Neural cell (in vitro differentiated cells): Measurements from ENCODE around the gene SPI1. TPM values are rescaled to one million over a fixed set of nuclear protein-coding genes. Genes with fewer than 3 reads are reported as not detected.

Experiments used
- H2AFZ ChIP-seq: fragments of 200-600, 300-800 bp; sonication (generic), shearing (Covaris generic); 2 replicates; pipeline ENCODE4 v1.6.0; 2014; ENCODE audit warnings: low read depth, mild to moderate bottlenecking, antibody characterized with exemption, low read length, moderate library complexity
- H3F3A ChIP-seq: fragments of 200-600 bp; shearing (Covaris generic); 2 replicates; pipeline ENCODE4 v1.6.1; 2016; ENCODE audit warnings: mild to moderate bottlenecking, moderate library complexity, mixed read lengths, antibody characterized with exemption, low read length; ENCODE audit not compliant: insufficient read depth, poor library complexity, severe bottlenecking
- H3K27ac ChIP-seq: fragments of 200-600, 300-800 bp; sonication (generic), shearing (Covaris generic); 2 replicates; pipeline ENCODE4 v1.5.1; 2014; ENCODE audit warnings: mild to moderate bottlenecking, low read length, moderate library complexity
- H3K27me3 ChIP-seq: fragments of 300-800, 200-600 bp; sonication (generic), shearing (Covaris generic); 2 replicates; pipeline ENCODE4 v1.6.0; 2014; ENCODE audit warnings: mild to moderate bottlenecking, low read depth, low read length, moderate library complexity; ENCODE audit not compliant: insufficient read depth
- H3K36me3 ChIP-seq: fragments of 300-800, 200-600 bp; sonication (generic), shearing (Covaris generic); 2 replicates; pipeline ENCODE4 v1.5.1; 2014; ENCODE audit warnings: mild to moderate bottlenecking, antibody characterized with exemption, low read length, moderate library complexity; ENCODE audit not compliant: insufficient read depth
- H3K4me2 ChIP-seq: fragments of 300-800, 200-600 bp; sonication (generic), shearing (Covaris generic); 2 replicates; pipeline ENCODE4 v1.6.0; 2014; ENCODE audit warnings: mild to moderate bottlenecking, low read length
- H3K4me3 ChIP-seq: fragments of 300-800, 200-600 bp; sonication (generic), shearing (Covaris generic); 2 replicates; pipeline ENCODE4 v1.5.1; 2014; ENCODE audit warnings: mild to moderate bottlenecking, low read length, moderate library complexity
- H3K79me2 ChIP-seq: fragments of 200-600 bp; shearing (Covaris generic); replicated peaks from 2 replicates; pipeline ENCODE4 v1.6.0; 2014; ENCODE audit warnings: mild to moderate bottlenecking, low read length, moderate library complexity; ENCODE audit not compliant: insufficient read depth
- H3K9ac ChIP-seq: fragments of 300-800, 200-600 bp; sonication (generic), shearing (Covaris generic); 2 replicates; pipeline ENCODE4 v1.6.1; 2016; ENCODE audit warnings: mild to moderate bottlenecking, low read length, mixed read lengths
- H3K9me2 ChIP-seq: fragments of 200-600 bp; shearing (Covaris generic); 2 replicates; pipeline ENCODE4 v1.6.1; 2016; ENCODE audit warnings: mild to moderate bottlenecking, low read length, mixed read lengths; ENCODE audit not compliant: insufficient read depth
- H3K9me3 ChIP-seq: fragments of 200-600, 300-800 bp; sonication (generic), shearing (Covaris generic); 2 replicates; pipeline ENCODE4 v1.6.1; 2016; ENCODE audit warnings: mild to moderate bottlenecking, mixed run types, low read length, moderate library complexity, mixed read lengths
- H4K20me1 ChIP-seq: fragments of 200-600 bp; shearing (Covaris generic); 2 replicates; pipeline ENCODE4 v1.6.1; 2016; ENCODE audit warnings: mild to moderate bottlenecking, mixed run types; ENCODE audit not compliant: insufficient read depth
- EP300 ChIP-seq: fragments of 450-650 bp; conservative IDR thresholded peaks from 2 replicates; pipeline ENCODE4 v1.6.1; 2014; ENCODE audit warnings: antibody characterized with exemption, mild to moderate bottlenecking, moderate library complexity; ENCODE audit not compliant: poor library complexity, severe bottlenecking
- EZH2 ChIP-seq: fragments of 200-600, 300-800 bp; shearing (Covaris generic), sonication (generic); IDR thresholded peaks from 2 replicates; pipeline ENCODE4 v1.6.1; 2014; ENCODE audit warnings: antibody characterized with exemption, low read length, borderline replicate concordance, mild to moderate bottlenecking; ENCODE audit not compliant: insufficient read depth, poor library complexity, severe bottlenecking
- MXI1 ChIP-seq: fragments of 450-650 bp; conservative IDR thresholded peaks from 2 replicates; pipeline ENCODE4 v1.6.1; 2014; ENCODE audit warnings: antibody characterized with exemption, mild to moderate bottlenecking; ENCODE audit not compliant: poor library complexity, severe bottlenecking
- POLR2AphosphoS5 ChIP-seq: IDR thresholded peaks from 2 replicates; pipeline ENCODE4 v1.6.1; 2012
- RAD21 ChIP-seq: fragments of 450-650 bp; conservative IDR thresholded peaks from 2 replicates; pipeline ENCODE4 v1.6.1; 2014; ENCODE audit warnings: antibody characterized with exemption, mild to moderate bottlenecking, moderate library complexity
- REST ChIP-seq: IDR thresholded peaks from 2 replicates; pipeline ENCODE4 v1.6.1; 2012; ENCODE audit warnings: borderline replicate concordance
- SMC3 ChIP-seq: fragments of 450-650 bp; conservative IDR thresholded peaks from 2 replicates; pipeline ENCODE4 v1.6.1; 2014; ENCODE audit warnings: antibody characterized with exemption, mild to moderate bottlenecking, moderate library complexity; ENCODE audit not compliant: poor library complexity
- TAF1 ChIP-seq: IDR thresholded peaks from 2 replicates; pipeline ENCODE4 v1.6.1; 2012; ENCODE audit warnings: low read depth
- polyA plus RNA-seq: library from polyadenylated mRNA; depleted of rRNA; stranded (reverse); fragments of >200 nt; gene quantifications from 2 replicates; pipeline ENCODE4 v1.2.3, GENCODE V29; 2014

SPI1 gene
- polyA plus RNA-seq, 1 donor from 2014 or later = not detected

DNA sequence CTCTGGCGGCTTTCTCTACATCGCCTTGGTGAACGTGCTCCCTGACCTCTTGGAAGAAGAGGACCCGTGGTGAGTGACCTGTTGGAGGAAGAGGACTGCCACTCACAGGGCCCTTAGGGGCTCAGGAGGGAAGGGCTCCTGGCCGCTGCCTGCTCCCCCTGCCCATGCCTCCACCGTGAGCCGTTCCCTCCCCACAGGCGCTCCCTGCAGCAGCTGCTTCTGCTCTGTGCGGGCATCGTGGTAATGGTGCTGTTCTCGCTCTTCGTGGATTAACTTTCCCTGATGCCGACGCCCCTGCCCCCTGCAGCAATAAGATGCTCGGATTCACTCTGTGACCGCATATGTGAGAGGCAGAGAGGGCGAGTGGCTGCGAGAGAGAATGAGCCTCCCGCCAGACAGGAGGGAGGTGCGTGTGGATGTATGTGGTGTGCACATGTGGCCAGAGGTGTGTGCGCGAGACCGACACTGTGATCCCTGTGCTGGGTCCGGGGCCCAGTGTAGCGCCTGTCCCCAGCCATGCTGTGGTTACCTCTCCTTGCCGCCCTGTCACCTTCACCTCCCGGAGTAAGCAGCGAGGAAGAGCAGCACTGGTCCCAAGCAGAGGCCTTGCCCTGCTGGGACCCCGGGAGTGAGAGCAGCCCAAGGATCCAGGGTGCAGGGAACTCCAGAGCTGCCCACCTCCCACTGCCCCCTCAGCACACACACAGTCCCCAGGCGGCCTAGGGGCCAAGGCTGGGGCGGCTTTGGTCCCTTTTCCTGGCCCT is 36.9 kb upstream of the SPI1 start:
- Histone ChIP-seq H3K27me3 (no peaks in the 10 kb centered on the region), H3K9me3 (no peaks in the 10 kb centered on the region), H3K9ac (no peak overlapping the region), H2AFZ (no peak overlapping the region), H3K36me3 (no peaks in the 10 kb centered on the region), H3K4me2 (no peak overlapping the region), H3K9me2 (no peaks in the 10 kb centered on the region), H3K79me2 (no peaks in the 10 kb centered on the region), H4K20me1 (no peaks in the 10 kb centered on the region), H3K27ac (no peak overlapping the region), H3K4me3 (no peak overlapping the region), H3F3A (no peaks in the 10 kb centered on the region)
- TF ChIP-seq RAD21 (no peak), EZH2 (no peak), POLR2AphosphoS5 (no peak), EP300 (no peak), SMC3 (no peak), MXI1 (no peak), TAF1 (no peak), REST (no peak)

DNA sequence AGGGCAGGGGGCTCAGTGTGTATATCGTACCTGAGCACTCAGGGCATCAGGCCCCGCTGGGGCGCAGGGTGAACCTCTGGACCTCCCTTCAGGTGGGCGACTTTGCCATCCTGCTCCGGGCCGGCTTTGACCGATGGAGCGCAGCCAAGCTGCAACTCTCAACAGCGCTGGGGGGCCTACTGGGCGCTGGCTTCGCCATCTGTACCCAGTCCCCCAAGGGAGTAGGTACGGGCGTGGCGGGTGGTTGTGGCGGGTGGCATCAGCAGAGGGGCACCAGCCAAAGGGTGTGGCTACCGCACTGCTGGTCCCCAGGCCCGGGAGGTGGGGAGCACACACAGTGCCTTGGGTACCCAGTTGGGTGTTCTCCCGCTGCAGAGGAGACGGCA is 36.3 kb upstream of the SPI1 start:
- H3K27me3 ChIP-seq = no peaks in the 10 kb centered on the region
- H3K4me2 ChIP-seq = no peak overlapping the region
- no peak overlapping the region for H3K9ac ChIP-seq
- TF ChIP-seq EZH2 = no peak
- H3K4me3 ChIP-seq = no peak overlapping the region
- H3K27ac ChIP-seq = no peak overlapping the region
- H3K79me2 ChIP-seq = no peaks in the 10 kb centered on the region
- no peaks in the 10 kb centered on the region for H3F3A ChIP-seq
- no peak overlapping the region for H2AFZ ChIP-seq
- H4K20me1 ChIP-seq = no peaks in the 10 kb centered on the region
- H3K36me3 ChIP-seq = no peaks in the 10 kb centered on the region
- no peaks in the 10 kb centered on the region for H3K9me2 ChIP-seq
- no peaks in the 10 kb centered on the region for H3K9me3 ChIP-seq

GRCh38 chr11:47413908-47414684 is 35.7 kb upstream of the SPI1 start:
- no peaks in the 10 kb centered on the region for H3F3A ChIP-seq
- no peaks in the 10 kb centered on the region for H4K20me1 ChIP-seq
- no peak overlapping the region for H3K27ac ChIP-seq
- no peak overlapping the region for H3K9ac ChIP-seq
- H3K79me2 ChIP-seq = peaks cover 4% of the 10 kb centered on the region
- TF ChIP-seq TAF1 (no peak), REST (no peak), SMC3 (no peak)
- no peak overlapping the region for H3K4me2 ChIP-seq
- H2AFZ ChIP-seq = no peak overlapping the region
- no peaks in the 10 kb centered on the region for H3K27me3 ChIP-seq
- H3K9me2 ChIP-seq = no peaks in the 10 kb centered on the region
- no peak overlapping the region for H3K4me3 ChIP-seq
- H3K36me3 ChIP-seq = no peaks in the 10 kb centered on the region
- H3K9me3 ChIP-seq = no peaks in the 10 kb centered on the region
